HG03103 (cell line): ENCODE data around the gene UBE2E3.

Experiments used
- ATAC-seq: cut with Tn5 transposase; IDR thresholded peaks from one replicate; pipeline ENCODE4 v1.9.1; 2021; ENCODE audit warnings: low read depth; ENCODE audit not compliant: unreplicated experiment

UBE2E3 gene

DNA sequence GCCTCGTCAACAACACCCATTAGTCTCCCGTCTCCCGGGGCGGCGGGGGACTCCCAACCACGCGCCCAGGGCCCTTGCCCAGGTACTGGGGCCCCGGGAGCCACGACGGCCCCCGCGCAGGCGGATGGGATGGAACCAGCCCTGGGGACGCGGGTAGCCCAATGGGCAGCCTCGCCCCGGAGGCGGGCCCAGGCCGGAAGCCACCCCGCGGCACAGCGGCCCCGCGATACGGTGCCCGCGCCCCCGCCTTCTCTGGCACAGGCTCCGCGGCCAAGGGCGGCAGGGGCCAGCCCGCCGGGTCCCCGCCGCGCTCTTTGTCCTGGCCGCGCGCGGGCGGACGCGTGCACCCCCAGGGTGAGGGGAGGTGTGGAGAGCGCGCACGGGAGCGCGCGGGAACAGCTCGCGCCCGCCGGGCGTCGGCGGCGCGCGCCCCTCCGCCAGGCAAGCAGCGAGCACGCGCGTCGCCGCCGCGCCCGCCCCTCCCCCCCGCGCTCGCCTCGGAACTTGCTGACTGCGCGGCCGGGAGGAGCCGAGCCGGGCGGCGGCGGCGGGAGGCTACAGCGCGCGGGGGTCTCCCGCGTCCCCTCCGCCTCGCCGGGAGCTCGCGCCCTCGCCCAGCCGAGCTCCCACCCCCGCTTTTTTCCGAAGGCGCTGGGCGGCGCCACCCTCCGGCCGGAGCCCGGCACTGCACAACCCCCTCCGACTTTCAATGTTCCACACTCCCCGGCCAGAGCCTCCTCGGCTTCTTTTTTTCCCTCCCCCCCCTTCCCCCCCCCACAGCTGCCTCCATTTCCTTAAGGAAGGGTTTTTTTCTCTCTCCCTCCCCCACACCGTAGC, at the start of gene UBE2E3:
TSS of gene UBE2E3 (plus strand) at position 500 of the 837 bp plus-strand sequence. CDS start 1,438 bp downstream, outside the sequence.
- peak; percentile 57 for ATAC-seq

- no peak for ATAC-seq
Measured at GRCh38 chr2:180931841-180932240, 48.6 kb upstream of the UBE2E3 start.

DNA sequence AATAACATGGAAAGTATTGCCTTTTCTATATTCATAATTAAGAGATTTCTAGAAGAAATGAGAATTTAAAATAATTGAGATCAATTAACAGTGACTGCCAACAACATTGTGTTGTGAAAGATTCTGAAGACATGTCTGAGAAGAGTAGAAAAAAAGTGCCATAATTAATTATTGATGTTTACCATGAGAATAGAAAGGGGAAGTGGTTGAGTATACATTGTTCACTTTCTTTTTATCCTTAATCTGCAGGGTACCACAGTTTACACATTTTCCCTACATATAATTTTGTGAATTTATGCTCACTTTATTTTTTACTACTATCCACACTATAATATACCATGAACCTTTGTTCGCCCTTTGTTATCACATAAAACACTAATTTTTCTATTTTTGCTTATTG, 47.1 kb upstream of the UBE2E3 start:
- ATAC-seq: no peak

GRCh38 chr2:180934911-180935310, 45.5 kb upstream of the UBE2E3 start:
- ATAC-seq: no peak

DNA sequence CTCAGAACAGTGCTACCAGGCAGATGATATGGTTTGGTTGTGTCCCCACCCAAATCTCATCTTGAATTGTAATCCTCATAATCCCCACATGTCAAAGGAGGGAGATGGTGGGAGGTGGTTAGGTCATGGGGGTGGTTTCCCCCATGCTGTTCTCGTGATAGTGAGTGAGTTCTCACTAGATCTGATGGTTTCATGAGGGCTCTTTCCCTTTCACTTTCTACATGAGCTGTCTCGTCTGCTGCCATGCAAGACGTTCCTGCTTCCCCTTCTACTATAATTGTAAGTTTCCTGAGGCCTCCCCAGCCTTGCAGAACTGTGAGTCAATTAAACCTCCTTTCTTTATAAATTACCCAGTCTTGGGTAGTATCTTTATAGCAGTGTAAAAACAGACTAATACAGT, 42.9 kb upstream of the UBE2E3 start:
- ATAC-seq: peak; percentile 93

DNA sequence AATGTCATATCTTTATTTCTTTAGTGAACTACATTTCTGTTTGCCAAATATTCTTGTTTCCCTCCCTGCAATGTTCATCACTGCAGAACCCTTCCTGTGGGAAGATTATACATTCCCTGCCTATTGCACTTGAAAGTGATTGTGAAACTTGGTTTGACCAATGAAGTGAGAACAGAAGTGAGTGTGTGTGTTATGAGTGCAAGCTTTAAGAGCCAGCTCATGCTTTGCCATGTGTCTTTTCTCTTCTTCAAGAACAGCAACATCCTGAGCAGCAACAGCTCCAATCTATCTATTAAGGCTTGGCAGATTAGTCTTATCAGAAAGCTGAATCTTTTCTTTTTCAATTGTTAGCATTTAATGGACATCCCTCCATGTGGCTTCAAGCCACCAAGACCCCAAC, 42.0 kb upstream of the UBE2E3 start:
- no peak for ATAC-seq

GRCh38 chr2:180943275-180943674, 37.1 kb upstream of the UBE2E3 start:
- no peak for ATAC-seq

DNA sequence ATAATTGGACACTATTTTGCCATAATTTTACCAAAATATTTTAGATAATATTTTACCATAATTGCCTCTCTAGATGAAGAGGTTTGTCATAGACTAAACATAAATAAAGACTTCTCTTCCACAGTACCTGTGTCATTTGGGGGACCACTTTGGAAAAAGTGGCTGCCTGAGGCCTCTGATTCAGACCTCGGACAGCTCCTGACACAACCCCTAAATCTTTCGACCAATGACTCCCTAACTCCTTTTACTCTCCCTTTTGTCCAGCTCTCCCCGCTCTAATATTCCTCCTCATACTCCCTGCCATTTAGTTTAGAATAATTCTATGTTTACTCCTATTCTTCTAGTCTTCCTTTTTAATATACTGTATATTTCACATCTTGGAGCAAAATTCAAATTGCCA, 36.0 kb upstream of the UBE2E3 start:
- no peak for ATAC-seq

GRCh38 chr2:180947208-180947689, 33.2 kb upstream of the UBE2E3 start:
- ATAC-seq: no peak

- ATAC-seq: no peak
Measured at GRCh38 chr2:180949896-180950295, 30.5 kb upstream of the UBE2E3 start.

GRCh38 chr2:180952082-180952481, 28.3 kb upstream of the UBE2E3 start:
- no peak for ATAC-seq

DNA sequence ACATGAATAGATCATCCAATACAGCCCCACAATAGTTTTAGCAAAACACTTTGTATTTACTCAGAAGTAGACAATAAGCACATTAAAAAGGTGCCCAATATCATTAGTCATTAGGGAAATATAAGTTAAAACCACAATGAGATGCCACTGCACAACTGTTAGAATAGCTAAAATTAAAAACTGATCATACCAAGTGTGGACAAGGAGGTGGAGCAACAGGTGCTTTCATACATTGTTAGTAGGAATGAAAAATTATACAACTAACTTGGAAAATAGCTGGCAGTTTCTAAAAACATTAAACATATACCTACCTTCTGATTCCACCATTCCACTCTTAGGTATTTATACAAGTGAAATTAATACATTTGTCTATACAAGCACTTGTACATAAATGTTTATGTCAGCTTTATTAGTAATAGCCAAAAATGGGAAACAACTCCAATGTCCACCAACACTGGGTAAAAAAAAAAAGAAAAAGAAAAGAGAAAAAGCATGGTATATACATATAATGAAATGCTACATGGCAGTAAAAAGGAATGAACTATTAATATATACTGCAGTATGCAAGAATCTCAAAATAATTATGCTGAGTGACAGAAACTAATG, 27.6 kb upstream of the UBE2E3 start:
- ATAC-seq: no peak

DNA sequence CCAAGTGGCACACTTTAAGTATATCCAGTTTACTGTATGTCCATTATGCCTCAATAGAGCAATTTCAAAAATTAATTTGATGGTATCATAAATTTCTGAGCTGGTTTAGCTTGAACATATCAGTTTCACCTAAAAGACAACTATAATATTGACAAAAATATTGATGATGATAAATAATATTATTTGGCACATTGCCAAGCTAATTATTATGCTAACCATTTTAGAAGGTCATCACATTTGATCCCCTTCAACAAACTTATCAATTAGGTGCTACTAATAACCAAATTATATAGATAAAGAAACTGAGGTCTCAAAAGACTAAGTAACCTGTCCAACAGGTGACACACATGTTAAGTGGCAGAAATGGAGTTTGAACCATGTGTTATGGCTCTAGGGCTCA, 26.9 kb upstream of the UBE2E3 start:
- no peak for ATAC-seq

DNA sequence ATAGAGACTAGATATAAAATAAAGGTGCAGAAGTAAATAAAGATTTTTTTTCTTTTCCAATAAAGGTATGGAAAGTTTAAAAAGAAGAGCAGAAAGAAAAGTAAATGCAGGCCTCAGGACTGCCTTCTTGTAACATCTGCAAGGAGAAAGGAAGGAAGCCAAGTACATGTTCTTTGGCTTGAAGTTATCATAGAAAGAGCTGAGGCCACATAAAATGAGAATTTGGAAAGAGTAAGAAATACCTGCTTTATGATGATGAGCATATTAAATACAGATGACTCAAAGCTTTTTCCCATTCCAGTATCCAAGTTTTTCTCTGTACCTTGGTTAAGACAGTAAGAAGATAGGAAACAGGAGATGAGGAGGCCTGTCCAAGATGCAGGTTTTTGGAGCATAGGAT, 25.3 kb upstream of the UBE2E3 start:
- ATAC-seq: no peak

- no peak for ATAC-seq
Measured at GRCh38 chr2:180959787-180960186, 20.6 kb upstream of the UBE2E3 start.

DNA sequence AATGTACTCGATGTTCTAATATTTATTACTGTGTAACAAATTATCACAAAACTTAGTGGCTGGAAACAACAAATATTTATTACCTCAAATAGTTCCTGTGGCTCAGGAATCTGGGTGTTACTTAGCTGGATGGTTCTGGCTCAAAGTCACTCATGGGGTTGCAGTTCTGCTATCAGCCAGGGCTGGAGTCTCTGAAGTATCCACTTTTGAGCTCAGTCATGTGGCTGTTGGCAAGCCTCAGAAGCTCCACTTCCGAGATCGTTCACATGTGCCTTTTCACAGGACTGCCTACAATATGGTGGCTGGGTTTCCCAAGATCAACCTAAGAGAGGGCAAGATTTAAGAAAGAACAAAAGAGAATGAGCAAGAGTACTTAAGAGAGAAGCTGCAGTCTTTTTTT, 19.4 kb upstream of the UBE2E3 start:
- no peak for ATAC-seq

- ATAC-seq: no peak
Measured at GRCh38 chr2:180962727-180963314, 17.6 kb upstream of the UBE2E3 start.

DNA sequence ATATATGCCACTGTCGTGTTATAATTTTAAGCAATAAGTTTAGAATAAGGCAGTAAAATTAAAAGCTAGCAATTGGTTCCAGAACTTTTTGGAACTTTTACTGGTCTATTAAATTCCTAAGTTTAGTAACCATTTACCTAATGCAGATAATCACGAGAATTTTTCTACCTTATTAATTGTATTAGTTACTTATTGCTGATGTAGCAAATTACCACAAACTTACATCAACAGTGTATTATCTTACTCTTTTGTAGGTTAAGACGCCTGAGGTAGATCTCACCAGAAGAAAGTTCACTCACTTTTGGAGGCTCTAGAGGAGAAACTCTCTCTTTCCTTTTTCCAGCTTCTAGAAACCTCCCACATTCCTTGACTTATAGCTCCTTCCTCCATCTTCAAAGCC, 14.0 kb upstream of the UBE2E3 start:
- ATAC-seq: no peak

DNA sequence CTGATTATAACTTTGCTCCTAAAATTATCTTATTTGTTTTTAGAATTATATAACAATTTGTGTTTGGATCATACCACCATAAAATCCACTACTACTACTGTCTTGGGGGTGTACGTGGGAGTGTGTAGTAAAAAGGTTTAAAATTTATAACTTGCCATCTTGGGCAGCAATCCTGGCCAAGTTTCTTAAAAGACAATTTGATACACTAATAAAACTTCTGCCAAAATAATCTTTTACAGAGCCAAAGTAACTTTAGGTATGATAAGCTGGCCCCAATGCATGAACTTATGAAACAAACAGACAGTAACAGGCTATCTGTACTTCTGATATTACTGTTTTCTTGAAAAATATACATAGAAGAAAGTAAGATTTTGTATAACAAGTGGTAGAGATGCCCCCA, 11.3 kb upstream of the UBE2E3 start:
- ATAC-seq: no peak

- no peak for ATAC-seq
Measured at GRCh38 chr2:180970016-180970415, 10.4 kb upstream of the UBE2E3 start.

DNA sequence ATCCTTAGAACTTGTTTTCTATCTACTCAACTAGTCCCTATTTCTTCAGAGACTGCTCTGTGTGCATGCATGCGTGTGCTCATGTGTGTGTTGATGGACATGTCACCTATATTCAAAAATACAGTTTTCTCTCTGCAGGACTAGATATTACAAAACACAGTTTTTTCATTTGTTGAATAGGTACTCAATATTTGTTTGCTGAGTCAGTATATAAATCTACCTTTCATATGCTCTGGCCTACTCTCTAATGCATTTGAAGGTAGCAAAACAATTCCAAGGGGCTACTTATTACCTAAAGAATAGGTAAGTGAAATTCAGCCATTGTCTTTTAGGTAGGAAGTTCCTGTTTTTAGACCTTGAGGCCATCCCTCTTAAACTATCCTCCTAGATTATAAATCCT, 8.6 kb upstream of the UBE2E3 start:
- ATAC-seq: no peak

GRCh38 chr2:180975585-180975984, 4.8 kb upstream of the UBE2E3 start:
- no peak for ATAC-seq
